CD4-positive, CD25-positive, alpha-beta regulatory T cell (primary cell): ENCODE data around the gene TOP2B. TPM values are rescaled to one million over a fixed set of nuclear protein-coding genes. Genes with fewer than 3 reads are reported as not detected.

ENCODE experiments used
- ATAC-seq, 2 donors: fragments of 150-1000 bp; cut with Tn5 transposase; one replicate each; pipeline ENCODE4 v1.10.0; 2021; ENCODE audit warnings: low read depth in 2 of 2, moderate number of reproducible peaks in 2 of 2, moderate library complexity in 1 of 2
- DNase-seq, 3 donors: peaks; one replicate each; pipeline versions ENCODE4 v3.0.0 to v3.0.0-alpha.2; 2012 to 2022; ENCODE audit warnings: mixed read lengths in 1 of 3
- H3K27ac ChIP-seq: one replicate; pipeline ENCODE4 v1.7.0; 2013; ENCODE audit warnings: mild to moderate bottlenecking, low read length; ENCODE audit not compliant: insufficient read depth, poor library complexity, severe bottlenecking
- H3K27me3 ChIP-seq: one replicate; pipeline ENCODE4 v1.7.0; 2013; ENCODE audit warnings: low read length; ENCODE audit not compliant: control insufficient read depth, insufficient read depth
- H3K36me3 ChIP-seq: one replicate; pipeline ENCODE4 v1.7.0; 2013; ENCODE audit warnings: mild to moderate bottlenecking, low read length, moderate library complexity; ENCODE audit not compliant: control insufficient read depth, insufficient read depth
- H3K4me1 ChIP-seq: 2 replicates; pipeline ENCODE4 v1.7.0; 2013; ENCODE audit warnings: mild to moderate bottlenecking, low read length; ENCODE audit not compliant: insufficient read depth, control insufficient read depth, poor library complexity, severe bottlenecking
- H3K4me3 ChIP-seq: one replicate; pipeline ENCODE4 v1.7.0; 2013; ENCODE audit warnings: low read depth, mild to moderate bottlenecking, low read length, moderate library complexity
- H3K9me3 ChIP-seq, 2 experiments: 1 replicate in 1 of 2; 2 replicates in 1 of 2; pipeline ENCODE4 v1.7.0; 2013; ENCODE audit warnings: low read length in 2 of 2, mild to moderate bottlenecking in 1 of 2, moderate library complexity in 1 of 2; ENCODE audit not compliant: control insufficient read depth in 2 of 2
- H3K27ac Mint-ChIP-seq, 3 donors: one replicate each; pipeline ENCODE4 v1.8.0; 2020 to 2022; ENCODE audit warnings: mild to moderate bottlenecking in 3 of 3, mixed read lengths in 3 of 3, moderate library complexity in 2 of 3
- H3K27me3 Mint-ChIP-seq: one replicate; pipeline ENCODE4 v1.8.0; 2022; ENCODE audit warnings: mild to moderate bottlenecking, mixed read lengths
- H3K36me3 Mint-ChIP-seq: one replicate; pipeline ENCODE4 v1.8.0; 2020; ENCODE audit warnings: mixed read lengths
- H3K4me1 Mint-ChIP-seq, 4 donors: one replicate each; pipeline ENCODE4 v1.8.0; 2020 to 2022; ENCODE audit warnings: mixed read lengths in 4 of 4, mild to moderate bottlenecking in 1 of 4
- H3K4me3 Mint-ChIP-seq, 4 donors: one replicate each; pipeline ENCODE4 v1.8.0; 2020 to 2022; ENCODE audit warnings: mild to moderate bottlenecking in 4 of 4, mixed read lengths in 4 of 4, moderate library complexity in 3 of 4
- H3K9me3 Mint-ChIP-seq, 7 donors: one replicate each; pipeline ENCODE4 v1.8.0; 2020 to 2022; ENCODE audit warnings: mixed read lengths in 7 of 7, mild to moderate bottlenecking in 3 of 7, moderate library complexity in 2 of 7
- polyA plus RNA-seq, 4 donors: library from polyadenylated mRNA; unstranded; fragments of 300-500 nt; fragmentation: Illumina TruSeq; gene quantifications; one replicate each; pipeline ENCODE4 v1.2.3, GENCODE V29; 2021
- total RNA-seq: library from RNA; stranded (reverse); gene quantifications from one replicate; pipeline ENCODE4 v1.2.3, GENCODE V29; 2022

Gene TOP2B
- total and polyA plus RNA-seq, 5 donors from 2014 or later: 52.8 to 107 (median 58.6) TPM

DNA sequence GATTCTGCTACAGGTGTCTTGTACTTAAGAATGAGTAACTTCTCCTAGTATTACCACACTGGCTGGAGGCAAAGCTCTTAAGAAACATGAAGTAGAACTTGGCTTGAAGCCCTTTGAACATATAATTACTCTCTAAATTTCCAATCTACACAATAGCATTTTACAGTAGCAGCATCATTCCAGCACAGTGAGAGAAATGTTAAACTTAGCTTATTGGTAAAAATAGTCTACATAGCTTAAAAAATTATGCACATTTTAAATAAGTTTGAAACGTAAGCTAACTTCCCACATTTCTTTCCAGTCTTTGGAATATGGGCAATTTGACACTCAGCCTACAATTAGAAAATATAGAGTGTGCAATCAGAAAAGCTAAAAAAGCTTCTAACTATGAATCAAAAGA is 32.8 kb upstream of the TOP2B start:
- DNase-seq (no peak), ATAC-seq (no peak)
- Mint-ChIP-seq H3K9me3 (peaks cover 0 to 3% (median 0%) of the 10 kb centered on the region in 7 donors), H3K27me3 (peaks cover 11% of the 10 kb centered on the region), H3K36me3 (no peaks in the 10 kb centered on the region), H3K4me1 (no peaks in the 10 kb centered on the region), H3K27ac (no peak overlapping the region), H3K4me3 (no peak overlapping the region)
- H3K27ac ChIP-seq: no peak overlapping the region
- H3K4me1 ChIP-seq: no peaks in the 10 kb centered on the region
- no peak overlapping the region for H3K4me3 ChIP-seq
- H3K36me3 ChIP-seq: no peaks in the 10 kb centered on the region
- H3K27me3 ChIP-seq: no peaks in the 10 kb centered on the region
- H3K9me3 ChIP-seq: no peaks in the 10 kb centered on the region

DNA sequence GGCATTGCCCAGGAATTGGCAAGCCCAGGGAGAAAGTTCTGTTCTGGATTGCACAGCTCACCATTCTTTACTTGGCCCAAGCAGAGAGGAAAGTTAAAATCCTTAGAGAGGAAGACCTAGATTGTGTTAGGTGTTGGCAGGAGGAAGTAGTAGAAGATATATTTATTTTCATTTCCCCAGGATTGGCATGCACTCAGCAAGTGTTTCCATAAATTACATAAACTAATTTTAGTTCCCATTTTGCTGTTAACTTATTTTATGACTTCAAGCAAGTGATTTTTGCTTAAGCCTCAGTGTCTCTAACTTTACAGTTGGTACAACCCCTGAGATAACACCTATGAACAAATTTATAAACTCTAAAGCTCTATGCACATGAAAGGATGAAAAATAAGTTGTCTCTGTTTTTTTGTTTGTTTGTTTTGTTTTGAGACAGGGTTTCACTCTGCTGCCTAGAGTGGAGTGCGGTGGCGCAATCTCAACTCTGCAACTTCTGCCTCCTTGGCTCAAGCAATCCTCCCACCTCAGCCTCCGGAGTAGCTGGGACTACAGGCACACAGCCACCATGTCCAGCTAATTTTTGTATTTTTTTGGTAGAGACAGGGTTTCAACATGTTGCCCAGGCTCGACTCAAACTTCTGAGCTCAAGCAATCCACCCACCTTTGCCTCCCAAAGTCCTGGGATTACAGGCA is 31.2 kb upstream of the TOP2B start:
- H3K36me3 ChIP-seq: no peaks in the 10 kb centered on the region
- peaks cover 3% of the 10 kb centered on the region for H3K27me3 ChIP-seq
- Mint-ChIP-seq H3K9me3 (peaks cover 0 to 4% (median 0%) of the 10 kb centered on the region in 7 donors), H3K36me3 (no peaks in the 10 kb centered on the region), H3K4me3 (no peak overlapping the region), H3K27me3 (peaks cover 18% of the 10 kb centered on the region), H3K4me1 (no peaks in the 10 kb centered on the region), H3K27ac (no peak overlapping the region)
- no peaks in the 10 kb centered on the region for H3K4me1 ChIP-seq
- no peak overlapping the region for H3K4me3 ChIP-seq
- DNase-seq (no peak), ATAC-seq (no peak)
- H3K27ac ChIP-seq: no peak overlapping the region
- no peaks in the 10 kb centered on the region for H3K9me3 ChIP-seq

DNA sequence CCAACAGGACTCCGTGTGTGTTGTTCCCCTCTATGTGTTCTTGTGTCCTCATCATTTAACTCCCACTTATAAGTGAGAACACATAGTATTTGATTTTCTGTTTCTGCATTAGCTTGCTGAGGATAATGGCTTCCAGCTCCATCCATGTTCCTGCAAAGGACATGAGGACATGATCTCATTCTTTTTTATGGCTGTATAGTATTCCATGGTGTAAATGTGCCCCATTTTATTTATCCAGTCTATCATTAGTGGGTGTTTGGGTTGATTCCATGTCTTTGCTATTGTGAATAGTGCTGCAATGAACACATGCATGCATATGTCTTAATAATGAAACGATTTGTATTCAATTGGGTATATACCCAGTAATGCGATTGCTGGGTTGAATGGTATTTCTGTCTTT is 28.5 kb upstream of the TOP2B start:
- ATAC-seq: no peak
- Mint-ChIP-seq H3K36me3 (no peaks in the 10 kb centered on the region), H3K4me3 (no peak overlapping the region)

DNA sequence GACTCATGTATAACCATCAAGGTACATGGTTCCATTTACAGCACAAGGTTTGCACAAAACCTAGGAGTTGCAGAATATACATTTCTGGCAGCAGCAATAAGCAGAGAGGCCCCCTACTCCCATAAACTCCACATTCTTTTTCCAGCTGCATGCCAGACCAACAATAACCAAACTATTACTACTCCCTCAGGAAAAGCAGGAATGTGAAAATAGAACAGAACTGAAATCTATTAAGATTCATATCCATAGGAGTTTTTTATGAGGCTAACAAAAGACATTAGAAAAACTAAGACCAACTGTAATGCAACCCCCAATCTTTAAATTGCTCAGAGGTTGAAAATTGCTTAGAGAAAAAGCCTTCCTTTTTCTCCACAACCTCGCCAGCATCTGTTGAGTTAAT is 27.6 kb upstream of the TOP2B start:
- no peaks in the 10 kb centered on the region for H3K4me1 ChIP-seq
- H3K4me3 Mint-ChIP-seq: no peak overlapping the region
- H3K4me1 Mint-ChIP-seq: no peaks in the 10 kb centered on the region
- H3K27ac Mint-ChIP-seq: no peak overlapping the region
- ATAC-seq: no peak
- H3K9me3 ChIP-seq: no peaks in the 10 kb centered on the region
- no peaks in the 10 kb centered on the region for H3K36me3 ChIP-seq
- H3K4me3 ChIP-seq: no peak overlapping the region
- DNase-seq: no peak
- peaks cover 5% of the 10 kb centered on the region for H3K27me3 ChIP-seq
- no peak overlapping the region for H3K27ac ChIP-seq
- peaks cover 0 to 4% (median 0%) of the 10 kb centered on the region in 7 donors for H3K9me3 Mint-ChIP-seq
- H3K36me3 Mint-ChIP-seq: no peaks in the 10 kb centered on the region
- H3K27me3 Mint-ChIP-seq: peaks cover 26% of the 10 kb centered on the region

More for the DNA sequence above, 28.5 kb upstream of the TOP2B start:
- Histone ChIP-seq H3K9me3 (no peaks in the 10 kb centered on the region), H3K27me3 (peaks cover 5% of the 10 kb centered on the region), H3K27ac (no peak overlapping the region), H3K4me3 (no peak overlapping the region), H3K4me1 (no peaks in the 10 kb centered on the region), H3K36me3 (no peaks in the 10 kb centered on the region)
- H3K4me1 Mint-ChIP-seq: no peaks in the 10 kb centered on the region
- H3K27ac Mint-ChIP-seq: no peak overlapping the region
- H3K27me3 Mint-ChIP-seq: peaks cover 22% of the 10 kb centered on the region
- H3K9me3 Mint-ChIP-seq: peaks cover 0 to 4% (median 0%) of the 10 kb centered on the region in 7 donors
- DNase-seq: no peak

DNA sequence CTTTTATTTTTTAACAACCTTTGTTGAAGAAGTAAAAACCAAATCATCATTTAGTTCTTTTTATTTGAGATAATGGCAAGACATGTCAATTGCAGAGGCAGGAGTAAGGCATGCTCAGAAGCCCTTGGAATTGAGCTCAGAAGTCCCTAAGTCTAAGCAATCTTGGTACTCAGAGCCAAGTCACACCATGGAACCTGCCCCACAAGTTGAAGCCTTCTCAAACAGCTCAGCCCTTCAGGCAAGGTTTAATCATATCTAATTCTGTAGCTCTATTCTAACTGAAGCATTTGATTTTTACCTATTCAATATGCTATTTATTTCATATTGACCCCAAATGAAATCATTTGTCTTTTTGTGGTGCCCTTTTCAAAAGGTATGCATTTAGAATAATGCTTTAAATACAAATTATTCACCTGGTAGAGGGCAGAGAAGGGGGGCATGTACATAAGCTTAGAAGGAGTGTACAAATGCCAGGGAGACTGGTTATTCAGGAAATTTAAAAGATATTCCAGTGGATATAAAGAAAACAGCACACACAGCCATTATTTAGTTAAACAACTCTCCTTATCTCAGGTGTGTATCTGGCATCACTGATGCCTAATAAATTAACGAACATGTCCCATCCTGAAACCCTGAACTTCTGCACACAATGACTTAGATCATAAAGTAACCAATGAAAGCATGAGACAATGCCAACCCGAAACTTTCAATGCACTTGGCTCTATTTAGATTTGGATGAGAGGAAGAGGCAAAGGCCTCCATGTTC is 26.2 kb upstream of the TOP2B start:
- H3K4me3 Mint-ChIP-seq: no peak overlapping the region
- ATAC-seq (no peak), DNase-seq (no peak)
- peaks cover 5% of the 10 kb centered on the region for H3K27me3 ChIP-seq
- no peaks in the 10 kb centered on the region for H3K36me3 ChIP-seq
- H3K4me1 Mint-ChIP-seq: no peaks in the 10 kb centered on the region
- H3K27ac ChIP-seq: no peak overlapping the region
- peaks cover 26% of the 10 kb centered on the region for H3K27me3 Mint-ChIP-seq
- peaks cover 0 to 4% (median 0%) of the 10 kb centered on the region in 7 donors for H3K9me3 Mint-ChIP-seq
- no peaks in the 10 kb centered on the region for H3K9me3 ChIP-seq
- no peaks in the 10 kb centered on the region for H3K4me1 ChIP-seq
- H3K36me3 Mint-ChIP-seq: no peaks in the 10 kb centered on the region
- H3K4me3 ChIP-seq: no peak overlapping the region
- no peak overlapping the region for H3K27ac Mint-ChIP-seq

DNA sequence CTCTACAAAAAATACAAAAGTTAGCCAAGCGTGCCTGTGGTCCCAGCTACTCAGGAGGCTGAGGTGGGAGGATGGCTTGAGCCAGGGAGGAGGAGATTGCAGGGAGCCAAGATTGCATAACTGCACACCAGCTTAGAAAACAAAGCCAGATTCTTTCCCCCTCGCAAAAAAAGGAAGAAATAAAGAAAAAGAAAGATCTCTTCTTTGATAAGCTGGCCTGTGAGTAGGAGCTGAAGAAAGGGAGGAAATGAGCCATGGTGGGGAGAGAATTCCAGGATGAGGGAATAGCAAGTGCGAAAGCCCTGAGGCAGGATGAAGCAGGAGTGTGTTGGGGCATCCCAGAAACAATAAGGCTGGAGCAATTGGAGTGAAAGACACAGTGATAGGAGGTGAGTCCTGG is 24.5 kb upstream of the TOP2B start:
- H3K27ac ChIP-seq: no peak overlapping the region
- H3K27ac Mint-ChIP-seq: peak overlapping the region in 1 of 3 donors; percentile 46

DNA sequence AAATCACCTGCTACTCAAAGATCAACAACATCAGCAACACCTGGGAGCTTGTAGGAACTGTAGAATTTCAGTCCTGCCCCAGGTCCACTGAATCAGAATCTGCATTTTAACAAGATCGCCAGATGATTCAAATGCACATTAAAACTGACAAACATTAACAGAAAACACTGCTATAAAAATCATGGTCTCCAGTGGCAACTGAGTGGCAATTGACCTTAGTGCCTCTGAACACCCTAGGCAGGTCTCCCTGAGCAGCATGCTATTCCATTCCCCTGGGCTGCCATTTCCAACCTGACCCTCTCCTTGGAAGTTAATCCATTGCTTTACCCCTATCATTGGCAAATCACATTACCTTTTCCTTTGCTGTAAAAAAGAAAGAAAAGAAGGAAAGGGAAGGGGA is 23.0 kb upstream of the TOP2B start:
- no peak overlapping the region for H3K27ac ChIP-seq
- H3K27ac Mint-ChIP-seq: peak overlapping the region in 1 of 3 donors; percentile 27
- no peaks in the 10 kb centered on the region for H3K4me1 ChIP-seq
- H3K4me3 ChIP-seq: no peak overlapping the region
- no peaks in the 10 kb centered on the region for H3K4me1 Mint-ChIP-seq
- DNase-seq (no peak), ATAC-seq (no peak)
- H3K36me3 ChIP-seq: no peaks in the 10 kb centered on the region
- peaks cover 5% of the 10 kb centered on the region for H3K27me3 ChIP-seq
- H3K27me3 Mint-ChIP-seq: peaks cover 18% of the 10 kb centered on the region
- H3K9me3 ChIP-seq: no peaks in the 10 kb centered on the region
- H3K4me3 Mint-ChIP-seq: no peak overlapping the region
- no peaks in the 10 kb centered on the region for H3K36me3 Mint-ChIP-seq
- H3K9me3 Mint-ChIP-seq: peaks cover 0 to 4% (median 0%) of the 10 kb centered on the region in 7 donors

More for the DNA sequence above, 24.5 kb upstream of the TOP2B start:
- no peaks in the 10 kb centered on the region for H3K4me1 ChIP-seq
- H3K4me1 Mint-ChIP-seq: no peaks in the 10 kb centered on the region
- no peaks in the 10 kb centered on the region for H3K36me3 Mint-ChIP-seq
- no peaks in the 10 kb centered on the region for H3K9me3 ChIP-seq
- no peak overlapping the region for H3K4me3 Mint-ChIP-seq
- ATAC-seq (no peak), DNase-seq (no peak)
- H3K27me3 Mint-ChIP-seq: peaks cover 21% of the 10 kb centered on the region
- no peaks in the 10 kb centered on the region for H3K36me3 ChIP-seq
- peaks cover 0 to 4% (median 0%) of the 10 kb centered on the region in 7 donors for H3K9me3 Mint-ChIP-seq
- H3K4me3 ChIP-seq: no peak overlapping the region
- H3K27me3 ChIP-seq: peaks cover 5% of the 10 kb centered on the region
